HUDEP-2 (cell line): Measurements from ENCODE around the gene SLC49A3.
"Not testable (repeated sequence)": the region's sequence is repeated elsewhere in the genome, so short reads cannot be mapped to it uniquely, and the experiment has no call there.

Experiments used
- DNase-seq, 76 experiments: peaks; one replicate each; lab custom pipeline; 2025; ENCODE audit not compliant: unreplicated experiment in 76 of 76; lab: John Stamatoyannopoulos, UW

Gene SLC49A3

GRCh38 chr4:703336-704197 is 14.6 kb upstream of the SLC49A3 start:
- DNase-seq = no peak

- peak in 63 of 76 experiments; percentile 1 to 77 (median 54) for DNase-seq
These were observed 13.7 kb upstream of the SLC49A3 start for GRCh38 chr4:702618-703048.

GRCh38 chr4:700587-701264 is 11.8 kb upstream of the SLC49A3 start:
- DNase-seq = no peak

GRCh38 chr4:699816-700580 is 11.0 kb upstream of the SLC49A3 start:
- DNase-seq = no peak

- not testable (repeated sequence) for DNase-seq
These were observed 5.5 kb upstream of the SLC49A3 start for GRCh38 chr4:694341-694940.

- DNase-seq = peak in 2 of 76 experiments; percentile 11 to 57
These were observed 4.0 kb upstream of the SLC49A3 start for GRCh38 chr4:692771-693554.

GRCh38 chr4:689723-690122 is 772 bp upstream of the SLC49A3 start:
- no peak for DNase-seq

GRCh38 chr4:687971-688853 is 739 bp downstream of the SLC49A3 start:
- DNase-seq = no peak

- peak in 68 of 76 experiments; percentile 4 to 85 (median 60) for DNase-seq
These were observed 1.6 kb downstream of the SLC49A3 start for GRCh38 chr4:687048-687970.

GRCh38 chr4:686413-687040 is 2.4 kb downstream of the SLC49A3 start:
- no peak for DNase-seq

GRCh38 chr4:685679-686412 is 3.1 kb downstream of the SLC49A3 start:
- DNase-seq = no peak

- DNase-seq = no peak
These were observed 4.2 kb downstream of the SLC49A3 start for GRCh38 chr4:684623-685327.

- peak in 65 of 76 experiments; percentile 6 to 76 (median 48) for DNase-seq
These were observed 4.8 kb downstream of the SLC49A3 start for GRCh38 chr4:683982-684622.

GRCh38 chr4:683247-683897 is 5.6 kb downstream of the SLC49A3 start:
- no peak for DNase-seq

GRCh38 chr4:682490-683172 is 6.3 kb downstream of the SLC49A3 start:
- no peak for DNase-seq
